ENCODE measurements around the gene GLRX3. TPM values are rescaled to one million over a fixed set of nuclear protein-coding genes. Genes with fewer than 3 reads are reported as not detected.

GLRX3 gene
- total RNA-seq, 4 donors from 2014 or later: 36.0 to 54.2 (median 43.4) TPM

GRCh38 chr10:130193493-130194193 is 57.5 kb downstream of the GLRX3 start:
- DNase-seq (ENCODE audit: low spot score): no peak
- no peak for ATAC-seq (ENCODE audit: low FRiP score)
- TF ChIP-seq, protein P1, sequence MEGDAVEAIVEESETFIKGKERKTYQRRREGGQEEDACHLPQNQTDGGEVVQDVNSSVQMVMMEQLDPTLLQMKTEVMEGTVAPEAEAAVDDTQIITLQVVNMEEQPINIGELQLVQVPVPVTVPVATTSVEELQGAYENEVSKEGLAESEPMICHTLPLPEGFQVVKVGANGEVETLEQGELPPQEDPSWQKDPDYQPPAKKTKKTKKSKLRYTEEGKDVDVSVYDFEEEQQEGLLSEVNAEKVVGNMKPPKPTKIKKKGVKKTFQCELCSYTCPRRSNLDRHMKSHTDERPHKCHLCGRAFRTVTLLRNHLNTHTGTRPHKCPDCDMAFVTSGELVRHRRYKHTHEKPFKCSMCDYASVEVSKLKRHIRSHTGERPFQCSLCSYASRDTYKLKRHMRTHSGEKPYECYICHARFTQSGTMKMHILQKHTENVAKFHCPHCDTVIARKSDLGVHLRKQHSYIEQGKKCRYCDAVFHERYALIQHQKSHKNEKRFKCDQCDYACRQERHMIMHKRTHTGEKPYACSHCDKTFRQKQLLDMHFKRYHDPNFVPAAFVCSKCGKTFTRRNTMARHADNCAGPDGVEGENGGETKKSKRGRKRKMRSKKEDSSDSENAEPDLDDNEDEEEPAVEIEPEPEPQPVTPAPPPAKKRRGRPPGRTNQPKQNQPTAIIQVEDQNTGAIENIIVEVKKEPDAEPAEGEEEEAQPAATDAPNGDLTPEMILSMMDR (IDR thresholded peaks at IDR 0.05): no peak

DNA sequence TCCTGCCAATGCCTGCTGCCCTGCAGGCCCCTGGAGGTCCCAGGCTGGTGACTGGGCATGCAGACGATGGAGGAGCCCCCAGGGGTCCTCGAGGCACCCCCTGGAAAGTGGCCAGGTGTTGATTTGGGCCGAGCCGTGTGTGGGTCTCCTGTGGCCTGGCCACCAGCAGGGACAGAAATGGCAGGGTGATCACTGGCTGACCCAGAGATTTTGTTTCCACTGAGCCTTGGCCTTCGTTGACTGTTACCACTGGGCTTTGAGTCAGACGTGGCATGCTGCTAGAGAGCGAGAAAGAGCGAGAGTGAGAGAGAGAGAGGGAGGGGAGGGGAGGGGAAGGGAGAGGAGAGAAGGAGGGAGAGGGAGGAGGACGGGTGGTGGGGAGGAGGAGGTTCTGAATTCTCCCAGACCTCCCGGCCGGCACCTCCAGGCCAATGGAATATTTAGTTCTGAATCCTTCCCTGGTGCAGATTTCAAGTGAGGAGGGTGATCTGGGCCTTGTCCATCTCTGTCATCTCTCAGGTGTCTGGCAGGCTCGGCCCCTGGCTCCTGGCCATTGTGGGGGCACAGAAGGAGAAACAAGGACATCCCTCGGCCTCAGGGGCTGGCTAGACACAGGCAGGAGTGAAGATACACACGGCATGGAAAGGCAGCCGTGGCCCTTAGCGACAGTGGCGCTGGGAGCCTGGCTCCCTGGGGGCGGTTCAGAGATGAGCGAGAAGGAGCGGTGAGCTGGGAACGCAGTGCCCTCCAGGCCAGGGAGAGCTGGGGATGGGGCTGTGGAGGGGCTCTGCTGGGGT is 58.2 kb downstream of the GLRX3 start:
- ATAC-seq (ENCODE audit: low FRiP score) (no peak), DNase-seq (ENCODE audit: low spot score) (no peak)
- TF ChIP-seq, protein P1 (IDR thresholded peaks at IDR 0.05): no peak

GRCh38 chr10:130194991-130195645 is 58.9 kb downstream of the GLRX3 start:
- ATAC-seq (ENCODE audit: low FRiP score) (no peak), DNase-seq (ENCODE audit: low spot score) (no peak)
- TF ChIP-seq, protein P1 (IDR thresholded peaks at IDR 0.05): no peak

DNA sequence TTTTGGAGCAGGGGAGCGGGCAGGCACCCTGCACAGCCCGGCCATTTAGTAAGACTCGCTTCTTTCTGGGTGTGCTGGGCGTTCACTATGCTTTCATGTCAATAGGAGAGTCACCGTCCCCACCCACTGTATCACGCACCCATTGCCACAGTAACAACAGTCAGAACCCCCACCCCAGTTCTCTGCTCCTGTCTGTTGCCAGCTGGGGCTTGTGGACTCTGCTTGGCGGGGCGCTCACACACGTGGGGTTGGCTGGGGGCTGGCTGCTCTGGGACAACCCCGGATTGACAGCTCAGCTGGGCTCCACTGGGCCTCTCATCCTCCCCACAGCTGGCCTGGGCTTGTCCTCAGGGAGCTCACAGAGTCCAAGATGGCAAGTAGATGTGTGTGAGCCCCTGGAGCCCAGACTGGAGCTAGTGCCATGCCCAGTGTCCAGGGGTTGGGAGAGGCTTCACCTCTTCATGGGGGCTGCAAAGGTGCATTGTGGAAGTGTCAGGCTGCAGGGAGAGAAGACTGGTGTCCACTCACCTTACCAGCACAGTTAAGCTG is 59.6 kb downstream of the GLRX3 start:
- DNase-seq (ENCODE audit: low spot score): no peak
- TF ChIP-seq, protein P1 (IDR thresholded peaks at IDR 0.05): no peak
- no peak for ATAC-seq (ENCODE audit: low FRiP score)

DNA sequence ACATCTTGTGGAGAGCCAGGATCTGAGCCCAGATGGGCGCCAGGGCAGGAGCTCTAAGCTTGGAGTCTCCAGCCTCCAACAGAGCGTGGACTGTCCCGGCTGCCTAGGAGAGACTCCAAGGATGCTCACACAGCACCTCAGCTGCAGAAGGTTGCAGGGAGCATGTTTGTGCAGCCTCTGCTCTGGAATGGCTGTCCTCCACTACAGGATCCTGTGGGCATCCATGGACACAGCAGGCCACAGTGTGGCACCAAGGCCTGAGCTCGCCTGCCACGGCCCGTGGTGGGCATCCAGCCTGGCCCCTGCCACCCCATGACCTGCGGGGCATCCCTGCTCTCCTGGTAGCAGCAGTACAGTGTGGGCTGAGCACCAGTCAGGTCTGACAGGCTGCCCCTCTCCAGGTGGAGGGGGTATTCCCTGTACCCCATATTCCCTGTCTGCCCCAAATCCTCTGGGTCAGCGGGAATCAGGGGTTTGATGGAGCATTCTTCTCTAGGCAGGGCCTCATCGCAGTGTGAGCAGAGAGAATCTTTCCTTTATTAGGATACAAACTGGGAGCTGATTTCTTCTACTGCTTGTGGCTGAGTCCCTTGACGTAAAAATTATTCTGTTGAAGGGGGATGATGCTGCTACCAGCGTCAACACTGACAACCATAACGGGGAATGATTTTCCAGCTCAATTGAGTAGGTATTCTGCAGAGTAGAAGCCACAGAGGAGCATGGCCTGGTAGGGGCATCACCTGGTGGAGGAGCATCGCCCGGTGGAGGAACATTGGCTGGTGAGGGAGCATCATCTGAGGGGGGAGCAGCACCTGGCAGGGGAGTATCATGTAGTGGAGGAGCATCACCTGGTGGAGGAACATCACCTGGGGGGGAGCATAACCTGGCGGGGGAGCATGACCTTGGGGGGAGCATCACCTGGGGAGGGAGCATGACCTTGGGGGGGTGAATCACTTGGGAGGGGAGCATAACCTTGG is 60.6 kb downstream of the GLRX3 start:
- ATAC-seq (ENCODE audit: low FRiP score) (no peak), DNase-seq (ENCODE audit: low spot score) (no peak)
- TF ChIP-seq, protein P1 (IDR thresholded peaks at IDR 0.05): no peak

- no peak for DNase-seq (ENCODE audit: low spot score)
- no peak for ATAC-seq (ENCODE audit: low FRiP score)
- TF ChIP-seq, protein P1 (IDR thresholded peaks at IDR 0.05): no peak
These were observed 62.5 kb downstream of the GLRX3 start for GRCh38 chr10:130198651-130199050.
